Activated CD4-positive, alpha-beta T cell treated with anti-CD3 and anti-CD28 coated beads for 1 hour (primary cell): ENCODE measurements around the gene CYTH4.
"Not testable (repeated sequence)": the region's sequence is repeated elsewhere in the genome, so short reads cannot be mapped to it uniquely, and the experiment has no call there.

ENCODE experiments used
- DNase-seq: peaks from one replicate; pipeline ENCODE4 v3.0.0-alpha.2; 2020

CYTH4 gene

GRCh38 chr22:37249986-37250385 lies 32.3 kb upstream of the CYTH4 start:
- no peak for DNase-seq

- not testable (repeated sequence) for DNase-seq
Measured at GRCh38 chr22:37251836-37252235, 30.5 kb upstream of the CYTH4 start.

GRCh38 chr22:37253126-37253660 lies 29.1 kb upstream of the CYTH4 start:
- no peak for DNase-seq

- DNase-seq = no peak
Measured at GRCh38 chr22:37254209-37254866, 28.0 kb upstream of the CYTH4 start.

GRCh38 chr22:37254867-37255233 lies 27.5 kb upstream of the CYTH4 start:
- no peak for DNase-seq

GRCh38 chr22:37255558-37256006 lies 26.7 kb upstream of the CYTH4 start:
- no peak for DNase-seq

GRCh38 chr22:37256075-37256726 lies 26.1 kb upstream of the CYTH4 start:
- DNase-seq = no peak

GRCh38 chr22:37258005-37258752 lies 24.1 kb upstream of the CYTH4 start:
- no peak for DNase-seq

- DNase-seq = no peak
Measured at GRCh38 chr22:37258753-37259401, 23.4 kb upstream of the CYTH4 start.

GRCh38 chr22:37259540-37260029 lies 22.7 kb upstream of the CYTH4 start:
- no peak for DNase-seq

- no peak for DNase-seq
Measured at GRCh38 chr22:37260155-37260795, 22.0 kb upstream of the CYTH4 start.

GRCh38 chr22:37260901-37261336 lies 21.4 kb upstream of the CYTH4 start:
- peak; percentile 56 for DNase-seq

- DNase-seq = no peak
Measured at GRCh38 chr22:37262346-37262745, 20.0 kb upstream of the CYTH4 start.

GRCh38 chr22:37263966-37264887 lies 18.1 kb upstream of the CYTH4 start:
- DNase-seq = no peak

GRCh38 chr22:37266581-37267134 lies 15.7 kb upstream of the CYTH4 start:
- no peak for DNase-seq

GRCh38 chr22:37267135-37267587 lies 15.1 kb upstream of the CYTH4 start:
- peak; percentile 62 for DNase-seq

- DNase-seq = no peak
Measured at GRCh38 chr22:37267661-37268413, 14.5 kb upstream of the CYTH4 start.

GRCh38 chr22:37269936-37270678 lies 12.2 kb upstream of the CYTH4 start:
- DNase-seq = no peak

- DNase-seq = no peak
Measured at GRCh38 chr22:37270928-37271650, 11.2 kb upstream of the CYTH4 start.
